RWPE2 (cell line): ENCODE results near the gene IGSF21.

Experiments
- ATAC-seq: fragments of 200-7000 bp; cut with Tn5 transposase; 3 replicates; pipeline ENCODE4 v1.9.1; 2021; ENCODE audit warnings: low read depth
- DNase-seq: peaks from one replicate; pipeline ENCODE4 v3.0.0-alpha.2; 2020; ENCODE audit warnings: low spot score
- H3K27ac ChIP-seq: fragments of 450-650 bp; 2 replicates; pipeline ENCODE4 v1.5.1; 2017; ENCODE audit warnings: mild to moderate bottlenecking; ENCODE audit not compliant: poor library complexity, severe bottlenecking
- H3K27me3 ChIP-seq: fragments of 250-450 bp; sonication (Bioruptor Pico); 2 replicates; pipeline ENCODE4 v1.5.1; 2021; ENCODE audit warnings: mild to moderate bottlenecking, moderate library complexity; ENCODE audit not compliant: insufficient read depth, poor library complexity, severe bottlenecking
- H3K36me3 ChIP-seq: fragments of 250-450 bp; sonication (Bioruptor Pico); 2 replicates; pipeline ENCODE4 v1.5.1; 2020; ENCODE audit warnings: low read depth, mild to moderate bottlenecking, moderate library complexity
- H3K4me1 ChIP-seq: fragments of 250-450 bp; sonication (Bioruptor Pico); 2 replicates; pipeline ENCODE4 v1.5.1; 2021; ENCODE audit warnings: mild to moderate bottlenecking, moderate library complexity; ENCODE audit not compliant: insufficient read depth, poor library complexity, severe bottlenecking
- H3K4me3 ChIP-seq: fragments of 250-450 bp; sonication (Bioruptor Pico); 2 replicates; pipeline ENCODE4 v1.5.1; 2021; ENCODE audit warnings: mild to moderate bottlenecking, moderate library complexity; ENCODE audit not compliant: severe bottlenecking
- H3K9me3 ChIP-seq: fragments of 250-450 bp; sonication (Bioruptor Pico); 2 replicates; pipeline ENCODE4 v1.5.1; 2021; ENCODE audit warnings: mild to moderate bottlenecking, moderate library complexity; ENCODE audit not compliant: severe bottlenecking
- CTCF ChIP-seq: fragments of 450-650 bp; IDR thresholded peaks from one replicate; pipeline ENCODE4 v1.5.1; 2017; ENCODE audit warnings: mild to moderate bottlenecking, moderate library complexity; ENCODE audit not compliant: poor library complexity, severe bottlenecking

The IGSF21 gene

DNA sequence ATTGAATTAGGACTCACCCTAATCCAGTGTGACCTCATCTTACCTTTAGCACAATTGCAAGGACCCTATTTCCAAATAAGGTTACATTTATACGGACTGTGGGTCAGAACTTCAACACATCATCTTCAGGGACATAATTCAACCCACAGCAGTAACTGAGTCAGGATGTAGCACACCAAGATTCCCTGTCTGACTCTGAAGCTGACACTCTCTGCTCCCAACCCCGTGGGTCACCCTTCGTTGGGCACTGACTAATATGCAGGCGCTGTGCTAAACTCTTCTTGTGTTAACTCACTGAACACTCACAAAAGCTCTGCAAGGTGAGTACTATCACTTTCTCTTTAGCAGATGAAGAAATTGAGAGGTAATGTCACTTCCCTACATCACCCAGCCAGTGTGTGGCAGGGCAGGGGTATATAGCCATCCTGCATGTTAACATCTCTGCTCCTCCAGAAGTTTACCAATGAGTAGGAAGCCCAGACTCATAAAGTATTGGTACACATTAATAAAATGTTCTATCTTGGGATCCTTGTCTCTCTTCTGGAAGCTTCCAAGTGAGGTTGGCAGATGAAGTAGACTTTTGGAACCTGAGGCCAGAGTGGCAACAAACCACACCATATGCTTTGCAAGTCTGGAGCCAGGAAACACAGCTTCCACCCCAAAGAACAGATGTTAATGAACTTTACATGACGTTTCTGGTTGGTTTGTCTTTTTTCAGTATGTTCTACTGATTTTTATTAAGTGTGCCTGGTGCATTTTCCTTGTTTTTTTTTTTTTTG lies 233.9 kb downstream of the IGSF21 start:
- H3K4me3 ChIP-seq, result no peak overlapping the region
- no peaks in the 10 kb centered on the region for H3K36me3 ChIP-seq
- no peak for TF ChIP-seq CTCF
- no peaks in the 10 kb centered on the region for H3K9me3 ChIP-seq
- H3K27me3 ChIP-seq, result no peaks in the 10 kb centered on the region
- DNase-seq (no peak), ATAC-seq (no peak)
- no peak overlapping the region for H3K27ac ChIP-seq
- no peaks in the 10 kb centered on the region for H3K4me1 ChIP-seq

DNA sequence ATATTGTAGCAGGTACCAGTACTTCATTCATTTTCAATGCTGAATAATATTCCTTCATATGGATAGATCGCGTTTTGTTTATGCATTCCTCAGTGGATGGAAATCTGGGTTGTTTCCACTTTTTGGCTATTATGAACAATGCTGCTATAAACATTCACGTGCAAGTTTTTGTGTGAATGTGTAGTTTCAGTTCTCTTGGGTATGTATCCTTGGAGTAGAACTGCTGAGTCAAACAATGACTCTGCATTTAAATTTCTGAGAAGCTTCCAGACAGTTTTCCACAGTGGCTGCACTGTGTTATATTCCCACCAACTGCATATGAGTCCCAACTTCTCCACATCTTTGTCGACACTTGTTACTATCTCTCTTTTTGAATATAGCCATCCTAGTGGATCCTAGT lies 235.1 kb downstream of the IGSF21 start:
- H3K27ac ChIP-seq, result no peak overlapping the region
- H3K9me3 ChIP-seq, result no peaks in the 10 kb centered on the region
- no peak overlapping the region for H3K4me3 ChIP-seq
- no peaks in the 10 kb centered on the region for H3K27me3 ChIP-seq
- H3K4me1 ChIP-seq, result no peaks in the 10 kb centered on the region
- ATAC-seq (no peak), DNase-seq (no peak)
- H3K36me3 ChIP-seq, result no peaks in the 10 kb centered on the region
- no peak for TF ChIP-seq CTCF

DNA sequence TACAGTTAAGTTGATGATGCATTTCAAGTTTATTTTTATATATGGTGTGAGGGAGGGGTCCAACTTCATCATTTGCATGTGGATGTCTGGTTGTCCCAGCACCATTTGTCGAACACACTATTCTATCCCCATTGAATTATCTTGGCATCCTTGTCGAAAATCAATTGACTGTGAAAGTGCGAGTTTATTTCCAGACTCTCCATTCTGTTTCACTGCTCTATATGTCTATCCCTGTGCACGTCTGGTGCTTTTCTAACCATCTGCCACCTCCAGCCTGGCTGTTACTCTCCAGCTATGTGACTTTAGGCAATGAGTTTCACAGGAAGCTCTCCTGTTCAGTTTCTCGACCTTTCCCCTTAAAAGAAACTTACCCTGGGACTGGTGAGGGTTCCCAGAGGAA lies 236.0 kb downstream of the IGSF21 start:
- H3K9me3 ChIP-seq, result no peaks in the 10 kb centered on the region
- ATAC-seq, result no peak
- no peaks in the 10 kb centered on the region for H3K27me3 ChIP-seq
- H3K4me1 ChIP-seq, result no peaks in the 10 kb centered on the region
- DNase-seq, result no peak
- H3K36me3 ChIP-seq, result no peaks in the 10 kb centered on the region
- H3K27ac ChIP-seq, result no peak overlapping the region
- no peak for TF ChIP-seq CTCF
- H3K4me3 ChIP-seq, result no peak overlapping the region

GRCh38 chr1:18344755-18345154 lies 237.2 kb downstream of the IGSF21 start:
- no peaks in the 10 kb centered on the region for H3K36me3 ChIP-seq

More at GRCh38 chr1:18344755-18345154, 237.2 kb downstream of the IGSF21 start:
- Histone ChIP-seq H3K27me3 (no peaks in the 10 kb centered on the region), H3K4me1 (no peaks in the 10 kb centered on the region), H3K27ac (no peak overlapping the region), H3K4me3 (no peak overlapping the region), H3K9me3 (no peaks in the 10 kb centered on the region)
- TF ChIP-seq CTCF, result no peak
- DNase-seq (no peak), ATAC-seq (no peak)
